ENCODE results near the gene THBS4. TPM values are rescaled to one million over a fixed set of nuclear protein-coding genes. Genes with fewer than 3 reads are reported as not detected.
"Not testable (repeated sequence)": the region's sequence is repeated elsewhere in the genome, so short reads cannot be mapped to it uniquely, and the experiment has no call there.

The THBS4 gene
- polyA plus RNA-seq, 3 donors = 0.03 TPM; not detected in 2

DNA sequence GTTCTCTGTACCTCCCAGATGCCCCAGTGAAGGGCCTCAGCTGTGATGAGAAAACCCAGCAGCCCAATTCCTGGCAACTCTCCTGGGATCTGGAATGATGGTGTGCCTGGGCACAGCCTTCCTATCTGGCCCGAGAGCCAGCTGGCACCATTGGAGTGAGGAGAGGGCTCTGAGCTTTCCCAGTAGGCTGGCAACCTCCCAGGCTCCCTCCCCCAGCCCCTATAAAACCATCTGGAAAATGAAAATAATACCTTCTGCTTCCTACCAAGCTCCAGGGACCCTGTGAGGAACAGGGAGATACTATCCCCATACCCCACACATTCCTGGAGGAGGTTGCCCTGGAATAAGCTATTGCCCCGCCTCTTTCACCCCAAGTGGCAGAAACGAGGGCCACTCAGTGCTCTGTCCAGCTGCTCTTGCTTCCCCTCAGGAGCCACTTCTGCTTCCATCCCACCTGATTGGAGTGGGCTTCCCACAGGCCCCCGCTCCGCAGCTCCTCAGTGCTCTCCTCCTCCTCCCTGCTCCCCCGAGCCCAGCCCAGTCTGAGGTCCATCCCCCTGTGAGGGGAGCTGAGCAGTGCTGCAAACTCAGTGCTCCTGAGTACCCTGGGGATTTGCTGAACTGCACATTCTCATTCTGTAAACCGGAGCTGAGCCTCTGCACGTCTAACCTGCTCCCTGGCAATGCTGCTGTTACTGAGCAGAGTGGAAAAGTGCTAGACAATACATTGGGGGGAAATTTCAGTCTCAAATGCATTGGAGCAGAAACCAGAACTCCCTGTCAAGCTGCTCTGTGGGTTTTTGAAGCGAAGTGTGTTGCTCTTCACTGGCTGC is 74.7 kb downstream of the THBS4 start:
- H3K9me3 Mint-ChIP-seq = peaks cover 7 to 15% (median 12%) of the 10 kb centered on the region in 7 donors
- Histone ChIP-seq H3K4me1 (ENCODE audit: control insufficient read depth in 1 of 2, insufficient read depth in 2 of 2, low read length in 2 of 2) (peaks cover 0 to 2% of the 10 kb centered on the region in 2 donors), H3K4me2 (replicated peaks; ENCODE audit: extremely low read depth, low read length, poor library complexity, severe bottlenecking) (no peak overlapping the region), H3K4me3 (replicated peaks in 1 of 3; ENCODE audit: low read depth in 2 of 3, low read length in 3 of 3) (no peak overlapping the region), H3K9me3 (replicated peaks in 1 of 2; ENCODE audit: control insufficient read depth in 1 of 2, insufficient read depth in 1 of 2, low read length in 2 of 2) (peaks cover 0 to 11% of the 10 kb centered on the region in 2 donors), H3K27ac (ENCODE audit: low read depth in 1 of 2, low read length in 2 of 2) (no peak overlapping the region), H3K36me3 (replicated peaks in 1 of 2; ENCODE audit: control insufficient read depth in 1 of 2, insufficient read depth in 2 of 2, low read length in 2 of 2) (no peaks in the 10 kb centered on the region), H3K27me3 (ENCODE audit: control insufficient read depth in 2 of 2, insufficient read depth in 2 of 2, low read length in 2 of 2) (no peaks in the 10 kb centered on the region), H4K20me1 (ENCODE audit: insufficient read depth, low read length) (no peaks in the 10 kb centered on the region), H3K79me2 (ENCODE audit: insufficient read depth, low read length) (no peaks in the 10 kb centered on the region), H3K9ac (ENCODE audit: insufficient read depth, low read length, poor library complexity, severe bottlenecking) (peak overlapping the region; percentile 15), H2AFZ (ENCODE audit: insufficient read depth, low read depth, low read length, poor library complexity, severe bottlenecking) (no peak overlapping the region)
- no peak overlapping the region for H3K27ac Mint-ChIP-seq
- H3K27me3 Mint-ChIP-seq (ENCODE audit: low read depth in 3 of 3) = peaks cover 1 to 4% (median 2%) of the 10 kb centered on the region in 3 donors
- 78% methylated on average over 7 of the region's 9 CpGs for WGBS (ENCODE audit: insufficient coverage)
- no peak for TF ChIP-seq CTCF (IDR thresholded peaks at IDR 0.05)
- H3K4me3 Mint-ChIP-seq = no peak overlapping the region
- intact Hi-C loops (cut with micrococcal nuclease) = no loop called here
- H3K36me3 Mint-ChIP-seq = peaks cover 9 to 11% of the 10 kb centered on the region in 2 donors
- peaks cover 6% of the 10 kb centered on the region for H3K4me1 Mint-ChIP-seq
- DNase-seq = no peak

DNA sequence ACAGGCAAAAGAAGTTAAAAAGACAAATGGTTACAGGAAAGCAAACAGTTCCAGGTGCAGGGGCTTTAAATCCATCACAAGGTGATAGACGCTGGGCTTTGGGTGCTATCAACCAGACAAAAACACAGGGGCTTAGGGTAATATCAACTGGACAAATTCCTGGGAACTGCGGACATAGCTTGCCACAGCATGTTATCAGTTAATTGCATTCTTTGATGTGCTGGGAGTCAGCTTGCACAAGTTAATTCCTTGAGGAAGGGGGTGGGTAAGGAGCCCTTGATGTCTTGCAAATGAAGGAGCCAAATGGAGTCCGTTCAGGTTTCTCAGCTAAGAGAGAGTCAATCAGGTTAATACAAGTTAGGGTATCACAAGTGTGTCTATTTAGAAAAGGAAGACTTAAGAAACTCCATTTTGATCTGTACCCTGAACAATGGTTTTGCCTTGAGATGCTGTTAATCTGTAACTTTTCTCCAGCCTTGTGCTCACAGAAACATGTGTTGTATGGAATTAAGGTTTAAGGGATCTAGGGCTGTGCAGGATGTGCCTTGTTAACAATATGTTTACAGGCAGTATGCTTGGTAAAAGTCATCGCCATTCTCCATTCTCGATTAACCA is 76.3 kb downstream of the THBS4 start:
- H3K9ac ChIP-seq (ENCODE audit: insufficient read depth, low read length, poor library complexity, severe bottlenecking); H2AFZ ChIP-seq (ENCODE audit: insufficient read depth, low read depth, low read length, poor library complexity, severe bottlenecking); H3K4me3 Mint-ChIP-seq; H3K27me3 Mint-ChIP-seq (ENCODE audit: low read depth in 3 of 3); H3K4me2 ChIP-seq (replicated peaks; ENCODE audit: extremely low read depth, low read length, poor library complexity, severe bottlenecking); H4K20me1 ChIP-seq (ENCODE audit: insufficient read depth, low read length); H3K27ac Mint-ChIP-seq; H3K4me3 ChIP-seq (replicated peaks in 1 of 3; ENCODE audit: low read depth in 2 of 3, low read length in 3 of 3); H3K27me3 ChIP-seq (ENCODE audit: control insufficient read depth in 2 of 2, insufficient read depth in 2 of 2, low read length in 2 of 2); H3K4me1 Mint-ChIP-seq; H3K36me3 ChIP-seq (replicated peaks in 1 of 2; ENCODE audit: control insufficient read depth in 1 of 2, insufficient read depth in 2 of 2, low read length in 2 of 2); intact Hi-C loops (cut with micrococcal nuclease); H3K79me2 ChIP-seq (ENCODE audit: insufficient read depth, low read length); H3K27ac ChIP-seq (ENCODE audit: low read depth in 1 of 2, low read length in 2 of 2); H3K4me1 ChIP-seq (ENCODE audit: control insufficient read depth in 1 of 2, insufficient read depth in 2 of 2, low read length in 2 of 2); DNase-seq: not testable (repeated sequence)
- WGBS (ENCODE audit: insufficient coverage) = 62% methylated on average over 3 of the region's 5 CpGs
- Mint-ChIP-seq H3K36me3 (peaks cover 9 to 12% of the 10 kb centered on the region in 2 donors), H3K9me3 (peaks cover 7 to 16% (median 12%) of the 10 kb centered on the region in 7 donors)
- H3K9me3 ChIP-seq (replicated peaks in 1 of 2; ENCODE audit: control insufficient read depth in 1 of 2, insufficient read depth in 1 of 2, low read length in 2 of 2) = peaks cover 0 to 11% of the 10 kb centered on the region in 2 donors

Data from CD14-positive monocyte (primary cell).